Dendritic cell treated with granulocyte-macrophage colony-stimulating factor and Interleukin-4, amounts not matched to agents 40 ng/mL and 50 ng/mL, for 4 days (primary cell): ENCODE measurements around the gene B4GALT1.
"Not testable (repeated sequence)": the region's sequence is repeated elsewhere in the genome, so short reads cannot be mapped to it uniquely, and the experiment has no call there.

Experiments used
- H3K27ac Mint-ChIP-seq: one replicate; pipeline ENCODE4 v1.8.0; 2022; ENCODE audit warnings: mild to moderate bottlenecking, mixed read lengths
- H3K27me3 Mint-ChIP-seq: one replicate; pipeline ENCODE4 v1.8.0; 2022; ENCODE audit warnings: mild to moderate bottlenecking, mixed read lengths
- H3K36me3 Mint-ChIP-seq: one replicate; pipeline ENCODE4 v1.8.0; 2022; ENCODE audit warnings: low read depth, mixed read lengths
- H3K4me1 Mint-ChIP-seq: one replicate; pipeline ENCODE4 v1.8.0; 2022; ENCODE audit warnings: low read depth, mixed read lengths
- H3K4me3 Mint-ChIP-seq: one replicate; pipeline ENCODE4 v1.8.0; 2022; ENCODE audit warnings: mild to moderate bottlenecking, moderate library complexity, mixed read lengths
- H3K9me3 Mint-ChIP-seq: one replicate; pipeline ENCODE4 v1.8.0; 2022; ENCODE audit warnings: mixed read lengths
- intact Hi-C: fragments of 100-400 bp; cut with micrococcal nuclease; formaldehyde crosslinking; loops from one replicate; pipeline ENCODE4 v1.15.0; 2022

B4GALT1 gene

GRCh38 chr9:33107762-33108161 lies 59.4 kb downstream of the B4GALT1 start:
- Mint-ChIP-seq H3K27me3 (no peaks in the 10 kb centered on the region), H3K27ac (no peak overlapping the region), H3K36me3 (peaks cover 53% of the 10 kb centered on the region), H3K4me1 (peaks cover 21% of the 10 kb centered on the region), H3K4me3 (no peak overlapping the region), H3K9me3 (no peaks in the 10 kb centered on the region)
- intact Hi-C loops: no loop called here

GRCh38 chr9:33106827-33107621 lies 60.1 kb downstream of the B4GALT1 start:
- intact Hi-C loops: no loop called here
- Mint-ChIP-seq H3K4me1 (peaks cover 20% of the 10 kb centered on the region), H3K36me3 (peaks cover 51% of the 10 kb centered on the region), H3K9me3 (no peaks in the 10 kb centered on the region), H3K27ac (peak overlapping the region; percentile 1), H3K27me3 (no peaks in the 10 kb centered on the region), H3K4me3 (no peak overlapping the region)

- H3K27ac Mint-ChIP-seq: peak overlapping the region; percentile 1
Measured at GRCh38 chr9:33106372-33106771, 60.8 kb downstream of the B4GALT1 start.

GRCh38 chr9:33105959-33106358 lies 61.2 kb downstream of the B4GALT1 start:
- Mint-ChIP-seq H3K27me3 (peaks cover 1% of the 10 kb centered on the region), H3K9me3 (no peaks in the 10 kb centered on the region), H3K27ac (peak overlapping the region; percentile 1), H3K4me1 (peaks cover 16% of the 10 kb centered on the region), H3K36me3 (peaks cover 43% of the 10 kb centered on the region), H3K4me3 (no peak overlapping the region)
- intact Hi-C loops: no loop called here

More at GRCh38 chr9:33106372-33106771, 60.8 kb downstream of the B4GALT1 start:
- Mint-ChIP-seq H3K27me3 (no peaks in the 10 kb centered on the region), H3K4me1 (peaks cover 16% of the 10 kb centered on the region), H3K9me3 (no peaks in the 10 kb centered on the region), H3K4me3 (no peak overlapping the region), H3K36me3 (peaks cover 47% of the 10 kb centered on the region)
- intact Hi-C loops: no loop called here

GRCh38 chr9:33105504-33105903 lies 61.6 kb downstream of the B4GALT1 start:
- H3K27me3 Mint-ChIP-seq: peaks cover 1% of the 10 kb centered on the region
- no peak overlapping the region for H3K27ac Mint-ChIP-seq
- intact Hi-C loops: no loop called here
- peaks cover 16% of the 10 kb centered on the region for H3K4me1 Mint-ChIP-seq
- H3K9me3 Mint-ChIP-seq: no peaks in the 10 kb centered on the region
- peaks cover 39% of the 10 kb centered on the region for H3K36me3 Mint-ChIP-seq
- no peak overlapping the region for H3K4me3 Mint-ChIP-seq

- Mint-ChIP-seq H3K27ac (peak overlapping the region; percentile 36), H3K4me3 (no peak overlapping the region), H3K9me3 (no peaks in the 10 kb centered on the region), H3K36me3 (peaks cover 28% of the 10 kb centered on the region), H3K27me3 (peaks cover 1% of the 10 kb centered on the region), H3K4me1 (peaks cover 16% of the 10 kb centered on the region)
- intact Hi-C loops: no loop called here
Measured at GRCh38 chr9:33104401-33104800, 62.7 kb downstream of the B4GALT1 start.

- Mint-ChIP-seq H3K27me3 (peaks cover 1% of the 10 kb centered on the region), H3K4me1 (peaks cover 16% of the 10 kb centered on the region), H3K4me3 (no peak overlapping the region), H3K27ac (peak overlapping the region; percentile 36), H3K9me3 (no peaks in the 10 kb centered on the region), H3K36me3 (peaks cover 20% of the 10 kb centered on the region)
- intact Hi-C loops: no loop called here
Measured at GRCh38 chr9:33103501-33104281, 63.4 kb downstream of the B4GALT1 start.

- no peak overlapping the region for H3K27ac Mint-ChIP-seq
- intact Hi-C loops: no loop called here
- H3K4me1 Mint-ChIP-seq: peaks cover 16% of the 10 kb centered on the region
- H3K27me3 Mint-ChIP-seq: peaks cover 1% of the 10 kb centered on the region
- peaks cover 15% of the 10 kb centered on the region for H3K36me3 Mint-ChIP-seq
- H3K4me3 Mint-ChIP-seq: no peak overlapping the region
- no peaks in the 10 kb centered on the region for H3K9me3 Mint-ChIP-seq
Measured at GRCh38 chr9:33102551-33103210, 64.5 kb downstream of the B4GALT1 start.

- H3K4me3 Mint-ChIP-seq: no peak overlapping the region
- no peak overlapping the region for H3K27ac Mint-ChIP-seq
- H3K9me3 Mint-ChIP-seq: no peaks in the 10 kb centered on the region
- intact Hi-C loops: no loop called here
- H3K27me3 Mint-ChIP-seq: peaks cover 1% of the 10 kb centered on the region
- peaks cover 15% of the 10 kb centered on the region for H3K36me3 Mint-ChIP-seq
- H3K4me1 Mint-ChIP-seq: peaks cover 3% of the 10 kb centered on the region
Measured at GRCh38 chr9:33101104-33101951, 65.8 kb downstream of the B4GALT1 start.

GRCh38 chr9:33099754-33100153 lies 67.4 kb downstream of the B4GALT1 start:
- peaks cover 15% of the 10 kb centered on the region for H3K36me3 Mint-ChIP-seq
- no peak overlapping the region for H3K4me3 Mint-ChIP-seq
- peaks cover 1% of the 10 kb centered on the region for H3K27me3 Mint-ChIP-seq
- H3K27ac Mint-ChIP-seq: no peak overlapping the region
- H3K9me3 Mint-ChIP-seq: no peaks in the 10 kb centered on the region
- no peaks in the 10 kb centered on the region for H3K4me1 Mint-ChIP-seq
- intact Hi-C loops: no loop called here

GRCh38 chr9:33097192-33097591 lies 69.9 kb downstream of the B4GALT1 start:
- Mint-ChIP-seq H3K4me1 (peaks cover 7% of the 10 kb centered on the region), H3K4me3 (no peak overlapping the region), H3K27ac (no peak overlapping the region), H3K9me3 (no peaks in the 10 kb centered on the region), H3K27me3 (peaks cover 1% of the 10 kb centered on the region), H3K36me3 (peaks cover 5% of the 10 kb centered on the region)
- intact Hi-C loops: no loop called here

- Mint-ChIP-seq H3K36me3 (no peaks in the 10 kb centered on the region), H3K27ac (no peak overlapping the region), H3K9me3 (no peaks in the 10 kb centered on the region), H3K4me3 (no peak overlapping the region), H3K27me3 (no peaks in the 10 kb centered on the region), H3K4me1 (peaks cover 10% of the 10 kb centered on the region)
- intact Hi-C loops: no loop called here
Measured at GRCh38 chr9:33092634-33093033, 74.5 kb downstream of the B4GALT1 start.

GRCh38 chr9:33085672-33086071 lies 81.5 kb downstream of the B4GALT1 start:
- intact Hi-C loops, H3K4me3 Mint-ChIP-seq, H3K27me3 Mint-ChIP-seq, H3K36me3 Mint-ChIP-seq, H3K9me3 Mint-ChIP-seq: not testable (repeated sequence)
- peak overlapping the region; percentile 25 for H3K27ac Mint-ChIP-seq
- H3K4me1 Mint-ChIP-seq: peaks cover 12% of the 10 kb centered on the region
